Spleen (tissue), 11 donors: ENCODE results near the gene SLC35G4. TPM values are rescaled to one million over a fixed set of nuclear protein-coding genes. Genes with fewer than 3 reads are reported as not detected.

Experiments used
- DNase-seq: peaks from one replicate; pipeline ENCODE4 v3.0.0-alpha.2; 2020
- H3K27ac ChIP-seq, 8 donors: fragments of 200-600 bp; sonication (generic) in 7 of 8; 1 replicate in 4 of 8; 2 replicates in 4 of 8; pipeline versions ENCODE4 v1.5.0 to v1.8.0; 2016 to 2021; ENCODE audit warnings: inconsistent platforms in 4 of 8, mild to moderate bottlenecking in 4 of 8, moderate library complexity in 1 of 8
- H3K27me3 ChIP-seq, 7 donors: fragments of 200-600 bp; sonication (generic) in 6 of 7; replicated peaks in 1 of 7; 1 replicate in 4 of 7; 2 replicates in 3 of 7; pipeline versions ENCODE4 v1.5.0 to v1.8.0; 2016 to 2021; ENCODE audit warnings: inconsistent platforms in 3 of 7, mild to moderate bottlenecking in 1 of 7
- H3K36me3 ChIP-seq, 6 donors: fragments of 200-600 bp; sonication (generic) in 5 of 6; 1 replicate in 4 of 6; 2 replicates in 2 of 6; pipeline versions ENCODE4 v1.5.0 to v1.8.0; 2016 to 2021; ENCODE audit warnings: inconsistent platforms in 2 of 6
- H3K4me1 ChIP-seq, 6 donors: fragments of 200-600 bp; sonication (generic) in 5 of 6; 1 replicate in 3 of 6; 2 replicates in 3 of 6; pipeline versions ENCODE4 v1.5.0 to v1.8.0; 2016 to 2021; ENCODE audit warnings: inconsistent platforms in 3 of 6
- H3K4me3 ChIP-seq, 8 donors: fragments of 200-600 bp; sonication (generic) in 7 of 8; 1 replicate in 4 of 8; 2 replicates in 4 of 8; pipeline versions ENCODE4 v1.5.0 to v1.8.0; 2016 to 2021; ENCODE audit warnings: inconsistent platforms in 4 of 8, mild to moderate bottlenecking in 4 of 8, moderate library complexity in 2 of 8
- H3K9me3 ChIP-seq, 8 donors: fragments of 200-600 bp; sonication (generic) in 7 of 8; 1 replicate in 4 of 8; 2 replicates in 4 of 8; pipeline versions ENCODE4 v1.5.0 to v1.8.0; 2016 to 2021; ENCODE audit warnings: inconsistent platforms in 4 of 8
- CTCF ChIP-seq, 11 experiments: fragments of 200-600 bp in 7 of 11; fragments of 450-650 bp in 4 of 11; sonication (generic) in 4 of 11; IDR thresholded peaks in 8 of 11; conservative IDR thresholded peaks in 3 of 11; 1 replicate in 7 of 11; 2 replicates in 4 of 11; pipeline versions ENCODE4 v1.4.0 to v1.8.0; 2016 to 2021; ENCODE audit warnings: antibody characterized with exemption in 11 of 11, inconsistent platforms in 4 of 11, mild to moderate bottlenecking in 1 of 11
- POLR2A ChIP-seq, 3 donors: fragments of 450-650 bp; IDR thresholded peaks; one replicate each; pipeline ENCODE4 v1.5.1; 2017; ENCODE audit warnings: antibody characterized with exemption in 3 of 3, mild to moderate bottlenecking in 1 of 3
- POLR2AphosphoS5 ChIP-seq, 3 donors: sonication (generic); formaldehyde crosslinking; IDR thresholded peaks; one replicate each; pipeline ENCODE4 v1.5.1; 2017; ENCODE audit warnings: antibody characterized with exemption in 3 of 3
- WGBS, 5 donors: extraction: QIAGEN DNeasy Blood & Tissue Kit in 3 of 5; methylation state at CpG; one replicate each; pipeline versions ENCODE4 v1.1.5 to v1.1.7; 2013 to 2018; 5-methylcytosine and 5-hydroxymethylcytosine counted together
- intact Hi-C: fragments of 100-400 bp; cut with DNase I; formaldehyde crosslinking; loops from one replicate; pipeline ENCODE4 v1.15.0; 2023; ENCODE audit warnings: low total_unique reads
- polyA plus RNA-seq, 3 donors: library from polyadenylated mRNA; stranded (reverse); fragments of 200-250 nt; gene quantifications; one replicate each; pipeline ENCODE4 v1.2.1, GENCODE V29; 2013
- total RNA-seq, 7 donors: library from RNA; depleted of rRNA in 3 of 7; stranded (reverse); fragments of >200 nt in 3 of 7; fragmentation: NEBNext Ultra II Directional in 4 of 7; extraction: Animal tissue kit (Norgen Biotek cat#: 25700) in 4 of 7; gene quantifications; one replicate each; pipeline versions ENCODE4 v1.1.0 to v1.2.1, GENCODE V29; 2016 to 2021
- donor health status: healthy with polysubstance abuse.
- donor health status: DM: no; HTN: no; CAD: no; lungs with moderate emphysema.
- donor health status: DM: no; HTN: no; CAD: no.
- donor health status: Bipolar disorder and iron deficiency.
- donor health status: healthy.
- donor health status: DM: no; HTN: no; CAD: no.
- donor health status: DM: yes; HTN: yes; CAD: no.

The SLC35G4 gene
- total and polyA plus RNA-seq, 10 donors, result not detected

- Histone ChIP-seq H3K4me1 (peaks cover 0 to 8% (median 5%) of the 10 kb centered on the region in 6 donors), H3K27me3 (peaks cover 0 to 67% (median 8%) of the 10 kb centered on the region in 7 donors), H3K36me3 (no peaks in the 10 kb centered on the region), H3K9me3 (peaks cover 0 to 3% (median under 1%) of the 10 kb centered on the region in 8 donors), H3K4me3 (peak overlapping the region in 1 of 8 donors; percentile 28), H3K27ac (no peak overlapping the region)
- TF ChIP-seq POLR2A (IDR thresholded peaks at IDR 0.05) (no peak), CTCF (IDR thresholded peaks at IDR 0.05 in 8 of 11, conservative IDR thresholded peaks at IDR 0.05 in 3 of 11) (peak in 10 of 11 experiments; percentile 32 to 79 (median 66))
- intact Hi-C loops, result no loop called here
- WGBS, 5 donors, result 36 to 62% (median 39%) methylated on average over 21 to 32 of the region's 32 CpGs
- DNase-seq, result no peak
These were observed 45.6 kb downstream of the SLC35G4 start for GRCh38 chr18:11654736-11655605.

- intact Hi-C loops, result no loop called here
- H3K36me3 ChIP-seq, result no peaks in the 10 kb centered on the region
- 8 to 23% (median 11%) methylated on average over 5 of the region's 5 CpGs for WGBS, 5 donors
- no peaks in the 10 kb centered on the region for H3K9me3 ChIP-seq
- no peak for DNase-seq
- H3K27ac ChIP-seq, result no peak overlapping the region
- peaks cover 0 to 8% (median 5%) of the 10 kb centered on the region in 6 donors for H3K4me1 ChIP-seq
- TF ChIP-seq CTCF (IDR thresholded peaks at IDR 0.05 in 8 of 11, conservative IDR thresholded peaks at IDR 0.05 in 3 of 11) (peak in 1 of 11 experiments; percentile 25), POLR2A (IDR thresholded peaks at IDR 0.05) (no peak), POLR2AphosphoS5 (IDR thresholded peaks at IDR 0.05) (no peak)
- H3K27me3 ChIP-seq, result peaks cover 0 to 69% (median 8%) of the 10 kb centered on the region in 7 donors
- peak overlapping the region in 1 of 8 donors; percentile 28 for H3K4me3 ChIP-seq
These were observed 46.2 kb downstream of the SLC35G4 start for GRCh38 chr18:11655606-11655932.

- WGBS, 5 donors, result 84 to 87% (median 85%) methylated on average over 9 of the region's 9 CpGs
- peaks cover 0 to 8% (median 5%) of the 10 kb centered on the region in 6 donors for H3K4me1 ChIP-seq
- no peak overlapping the region for H3K27ac ChIP-seq
- no peaks in the 10 kb centered on the region for H3K36me3 ChIP-seq
- no peak for TF ChIP-seq CTCF (IDR thresholded peaks at IDR 0.05 in 8 of 11, conservative IDR thresholded peaks at IDR 0.05 in 3 of 11)
- TF ChIP-seq POLR2AphosphoS5 (IDR thresholded peaks at IDR 0.05), result no peak
- TF ChIP-seq POLR2A (IDR thresholded peaks at IDR 0.05), result no peak
- H3K9me3 ChIP-seq, result no peaks in the 10 kb centered on the region
- no peak overlapping the region for H3K4me3 ChIP-seq
- intact Hi-C loops, result no loop called here
- H3K27me3 ChIP-seq, result peaks cover 0 to 58% (median 8%) of the 10 kb centered on the region in 7 donors
- DNase-seq, result no peak
These were observed 47.8 kb downstream of the SLC35G4 start for GRCh38 chr18:11657152-11657551.

- Histone ChIP-seq H3K4me1 (peaks cover 0 to 8% (median 5%) of the 10 kb centered on the region in 6 donors), H3K4me3 (no peak overlapping the region), H3K9me3 (no peaks in the 10 kb centered on the region), H3K27ac (no peak overlapping the region), H3K36me3 (no peaks in the 10 kb centered on the region), H3K27me3 (peaks cover 0 to 59% (median 8%) of the 10 kb centered on the region in 7 donors)
- DNase-seq, result no peak
- 74 to 90% (median 83%) methylated on average over 8 of the region's 8 CpGs for WGBS, 5 donors
- no peak for TF ChIP-seq POLR2AphosphoS5 (IDR thresholded peaks at IDR 0.05)
- TF ChIP-seq CTCF (IDR thresholded peaks at IDR 0.05 in 8 of 11, conservative IDR thresholded peaks at IDR 0.05 in 3 of 11), result no peak
- no peak for TF ChIP-seq POLR2A (IDR thresholded peaks at IDR 0.05)
- intact Hi-C loops, result no loop called here
These were observed 48.2 kb downstream of the SLC35G4 start for GRCh38 chr18:11657554-11657953.
